HL-60/S4 treated with phorbol 12-myristate 13-acetate at 8.2 ng/mL for 4 days and 3 days (cell line): ENCODE results near the gene ANXA7.
"Not testable (repeated sequence)": the region's sequence is repeated elsewhere in the genome, so short reads cannot be mapped to it uniquely, and the experiment has no call there.

Source experiments
- in situ Hi-C: fragments of 300-500 bp; cut with MboI; formaldehyde crosslinking; loops from 2 replicates; pipeline ENCODE4 v1.15.0; 2022; ENCODE audit warnings: low sequenced_read_pairs

The ANXA7 gene

DNA sequence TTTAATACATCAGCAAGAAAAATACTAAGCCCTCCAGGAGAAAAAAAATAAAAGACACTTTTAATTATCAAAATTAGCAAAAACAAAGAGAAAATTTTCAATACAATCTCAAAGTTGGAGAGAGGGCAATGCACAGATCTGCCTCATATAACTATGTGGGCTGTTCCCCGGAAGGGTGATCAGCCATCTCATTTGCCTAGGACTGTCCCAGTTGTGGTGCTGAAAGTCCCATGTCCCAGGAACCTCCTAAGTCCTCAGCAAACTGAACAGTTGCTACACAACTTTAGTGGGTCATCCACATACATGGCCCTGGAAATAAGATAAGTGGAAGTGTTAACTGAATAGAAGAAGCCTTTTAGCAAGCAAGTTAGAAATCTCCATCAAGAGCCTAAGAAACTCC, 69.6 kb downstream of the ANXA7 start:
- in situ Hi-C loops, result no loop called here

GRCh38 chr10:73340121-73340520, 73.7 kb downstream of the ANXA7 start:
- in situ Hi-C loops, result no loop called here

DNA sequence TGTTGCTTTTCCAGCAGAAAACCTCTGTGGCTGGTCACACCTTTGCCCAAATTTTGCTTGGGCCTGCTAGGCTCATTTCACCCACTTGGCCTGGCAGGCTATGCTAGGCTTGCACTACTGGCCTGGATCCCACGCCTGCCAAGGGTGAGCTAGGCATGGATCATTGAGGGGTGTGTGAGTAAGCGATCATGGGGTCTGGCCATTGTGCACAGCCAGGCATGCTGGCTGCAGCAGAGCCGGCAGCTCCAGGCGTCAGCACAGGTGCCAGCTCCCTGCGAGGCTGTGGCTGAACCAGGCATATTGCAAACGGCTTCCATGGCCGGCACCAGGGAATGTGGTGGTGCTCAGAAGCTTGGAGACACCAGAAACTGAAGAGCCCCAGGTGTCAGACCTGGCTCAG, 74.4 kb downstream of the ANXA7 start:
- in situ Hi-C loops, result no loop called here

GRCh38 chr10:73338801-73339368, 75.0 kb downstream of the ANXA7 start:
- in situ Hi-C loops, result no loop called here

- in situ Hi-C loops, result no loop called here
Observed at GRCh38 chr10:73333202-73333601, 80.7 kb downstream of the ANXA7 start.

GRCh38 chr10:73332379-73332778, 81.5 kb downstream of the ANXA7 start:
- in situ Hi-C loops, result no loop called here

GRCh38 chr10:73328523-73328922, 85.3 kb downstream of the ANXA7 start:
- in situ Hi-C loops, result not testable (repeated sequence)

GRCh38 chr10:73325290-73325689, 88.6 kb downstream of the ANXA7 start:
- in situ Hi-C loops, result not testable (repeated sequence)
